C1 segment of cervical spinal cord (tissue), 14 donors: ENCODE measurements around the gene PARD3B.

ENCODE experiments used
- DNase-seq, 14 donors: peaks; one replicate each; lab custom pipeline; 2025; lab: John Stamatoyannopoulos, UW

Gene PARD3B

DNA sequence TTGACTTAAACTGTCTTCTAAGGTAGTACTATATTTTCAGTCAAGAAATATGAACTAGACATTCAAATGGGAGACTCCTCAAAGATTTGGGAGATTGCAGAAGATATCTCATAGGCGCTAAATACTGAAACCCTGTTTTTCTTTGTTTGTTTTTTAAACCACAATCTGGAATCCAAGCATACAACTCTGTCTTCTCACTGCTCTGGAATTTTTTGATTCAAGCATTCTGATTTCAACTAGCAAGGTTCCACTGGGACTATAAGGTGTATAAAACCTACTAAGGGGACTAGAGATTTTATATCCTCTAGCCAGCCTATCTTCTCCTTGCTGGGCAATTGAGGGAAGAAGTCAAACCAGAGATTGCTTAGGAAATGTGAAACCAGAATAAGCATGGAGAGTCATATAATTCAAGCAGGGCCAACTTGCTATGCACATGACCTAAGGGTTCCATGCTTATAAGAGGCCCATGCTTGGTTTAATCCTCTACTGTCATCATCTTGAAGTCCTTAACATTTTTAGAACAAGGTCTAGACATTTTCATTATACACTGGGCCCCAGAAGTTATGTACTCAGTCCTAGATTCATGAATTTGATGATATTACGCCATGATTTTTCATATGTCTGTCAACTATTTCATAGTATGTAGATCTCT, 405.5 kb downstream of the PARD3B start:
- no peak for DNase-seq

DNA sequence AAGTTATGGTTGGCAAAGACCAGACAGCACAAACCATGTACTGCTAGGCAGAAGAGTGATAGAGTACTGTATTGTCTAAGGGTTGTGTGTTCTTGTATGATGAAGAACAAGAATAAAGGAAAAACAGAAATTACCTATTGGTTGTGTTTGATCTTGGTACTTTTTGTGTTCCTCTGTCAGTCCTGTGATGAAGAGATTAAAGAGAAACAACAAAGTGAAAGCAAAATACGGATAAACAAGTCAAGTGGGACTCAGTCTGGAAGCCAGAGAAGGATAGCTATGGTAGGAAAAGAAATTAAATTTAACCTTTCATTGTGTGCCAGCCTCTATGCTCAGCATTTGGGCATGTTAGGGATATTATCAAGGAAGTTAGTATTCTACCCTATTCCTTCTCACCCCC, 413.1 kb downstream of the PARD3B start:
- no peak for DNase-seq

DNA sequence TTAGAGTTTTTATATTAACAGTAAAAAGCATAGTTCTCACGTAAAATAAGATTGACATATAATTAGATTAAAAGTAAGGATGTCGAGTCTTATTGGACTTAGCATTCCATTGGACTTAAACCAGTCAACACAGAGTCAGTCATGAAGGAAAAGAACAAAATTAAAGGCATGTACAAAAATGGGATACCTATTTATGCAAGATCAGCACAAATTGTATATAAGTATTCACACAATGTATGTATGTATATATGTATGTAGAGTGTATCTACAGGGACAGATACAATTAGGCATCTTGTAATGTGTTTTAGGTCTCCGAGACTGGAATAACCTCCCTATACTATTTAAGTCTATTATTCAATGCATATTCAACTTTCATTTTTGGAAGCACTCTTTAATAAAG, 419.1 kb downstream of the PARD3B start:
- DNase-seq = no peak

DNA sequence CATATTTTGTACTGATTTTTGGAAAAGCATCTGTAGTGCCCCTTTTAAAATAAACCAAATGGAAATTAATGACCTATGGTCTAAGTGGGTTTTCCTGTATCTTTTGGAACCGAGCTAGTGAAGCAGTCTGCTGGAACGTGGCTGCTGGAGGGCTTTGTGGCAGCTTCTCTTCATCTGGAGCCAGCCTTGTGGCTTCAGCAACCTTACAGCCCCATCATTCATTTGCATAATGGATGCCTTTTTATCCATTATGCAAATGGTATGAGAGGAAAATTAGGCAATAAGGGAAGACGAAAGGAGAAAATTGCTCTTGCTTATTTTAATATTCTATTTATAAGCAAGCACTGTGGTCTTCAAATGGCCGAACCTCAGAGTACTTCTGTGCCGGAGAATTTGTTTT, 421.0 kb downstream of the PARD3B start:
- DNase-seq = no peak

DNA sequence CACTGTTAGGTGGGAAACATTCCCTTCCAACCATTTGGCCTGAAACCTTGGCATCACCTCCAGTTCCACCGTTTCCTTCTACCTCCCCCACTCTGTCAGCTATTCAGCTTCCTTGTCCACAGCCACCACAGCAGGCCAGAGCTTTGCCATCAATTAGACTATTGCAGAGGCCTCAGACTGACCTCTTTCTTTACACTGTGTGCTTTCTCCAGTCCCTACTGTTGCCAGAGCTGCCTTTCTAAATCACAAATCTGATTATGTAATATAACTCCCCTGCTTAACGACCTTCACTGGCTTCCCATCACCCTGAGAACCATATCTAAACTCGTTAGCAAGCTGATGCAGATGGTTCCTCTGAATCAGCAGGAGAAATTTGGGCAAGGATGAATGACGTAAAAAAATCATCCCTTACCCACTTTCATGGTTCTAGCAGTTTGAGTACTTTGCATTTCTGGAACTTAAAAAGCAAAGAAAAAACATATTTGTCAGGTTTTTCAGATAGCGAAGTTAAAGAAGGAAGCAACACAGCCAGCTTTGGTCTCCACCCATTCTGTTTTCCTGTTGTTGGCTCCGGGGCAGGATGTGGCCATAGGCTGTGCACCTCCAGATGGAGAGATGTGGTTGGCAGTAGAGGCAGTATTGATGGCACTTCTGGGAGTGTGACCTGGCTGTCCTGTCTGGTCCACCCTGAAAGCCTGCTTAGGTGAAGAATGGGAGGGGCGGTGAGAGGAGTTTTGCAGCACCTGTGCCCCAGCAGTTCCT, 422.1 kb downstream of the PARD3B start:
- peak in 1 of 14 donors; percentile 9 for DNase-seq

DNA sequence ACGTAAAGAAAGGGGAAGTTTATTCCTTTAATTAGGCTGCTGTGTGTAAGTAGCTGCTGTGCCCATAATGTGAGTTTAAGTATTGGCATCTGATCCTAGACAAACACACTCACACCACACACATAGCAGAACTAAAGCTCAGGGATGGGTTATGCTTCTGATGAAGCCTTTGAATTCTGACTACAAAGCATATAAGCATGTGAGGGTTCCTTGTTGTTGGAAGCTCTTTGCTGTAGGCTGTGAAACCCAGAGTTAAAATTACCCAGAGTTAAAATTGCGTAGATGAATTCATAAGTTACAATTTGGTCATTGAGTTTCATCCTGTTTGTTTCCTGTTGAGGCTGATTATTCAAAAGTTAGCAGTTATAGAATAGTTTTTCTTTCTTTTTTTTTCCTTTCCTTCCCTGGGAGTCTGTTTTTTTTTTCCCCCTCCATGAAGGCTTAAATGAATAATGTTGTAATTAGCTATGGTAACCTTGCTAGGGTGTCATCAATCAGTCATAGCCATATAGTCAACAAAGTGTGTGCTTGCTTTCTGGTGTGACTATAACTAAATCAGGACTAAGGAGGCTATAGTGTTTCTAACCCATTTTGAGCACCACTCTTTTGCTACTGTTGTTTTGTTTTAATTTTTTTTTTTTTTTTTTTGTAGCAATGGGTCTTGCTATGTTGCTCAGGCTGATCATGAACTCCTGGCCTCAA, 426.1 kb downstream of the PARD3B start:
- DNase-seq = no peak

DNA sequence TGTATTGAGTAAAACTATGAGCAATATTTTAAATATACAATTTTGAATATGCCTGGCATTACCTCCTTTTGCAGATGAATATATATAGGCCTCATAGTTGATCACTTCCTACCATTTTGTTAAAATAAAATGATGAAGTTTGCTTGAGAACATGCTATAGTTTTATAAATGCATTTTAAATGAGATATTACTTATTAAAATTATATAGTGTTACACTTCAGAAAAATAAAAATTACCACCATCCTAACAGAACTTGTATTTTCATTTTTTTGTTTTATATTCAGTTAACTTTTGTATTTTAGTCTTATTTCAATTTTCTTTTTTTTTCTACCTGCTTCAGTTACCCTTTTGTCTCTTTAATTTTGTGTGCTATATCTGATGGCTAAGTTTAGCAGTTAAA, 426.9 kb downstream of the PARD3B start:
- no peak for DNase-seq

DNA sequence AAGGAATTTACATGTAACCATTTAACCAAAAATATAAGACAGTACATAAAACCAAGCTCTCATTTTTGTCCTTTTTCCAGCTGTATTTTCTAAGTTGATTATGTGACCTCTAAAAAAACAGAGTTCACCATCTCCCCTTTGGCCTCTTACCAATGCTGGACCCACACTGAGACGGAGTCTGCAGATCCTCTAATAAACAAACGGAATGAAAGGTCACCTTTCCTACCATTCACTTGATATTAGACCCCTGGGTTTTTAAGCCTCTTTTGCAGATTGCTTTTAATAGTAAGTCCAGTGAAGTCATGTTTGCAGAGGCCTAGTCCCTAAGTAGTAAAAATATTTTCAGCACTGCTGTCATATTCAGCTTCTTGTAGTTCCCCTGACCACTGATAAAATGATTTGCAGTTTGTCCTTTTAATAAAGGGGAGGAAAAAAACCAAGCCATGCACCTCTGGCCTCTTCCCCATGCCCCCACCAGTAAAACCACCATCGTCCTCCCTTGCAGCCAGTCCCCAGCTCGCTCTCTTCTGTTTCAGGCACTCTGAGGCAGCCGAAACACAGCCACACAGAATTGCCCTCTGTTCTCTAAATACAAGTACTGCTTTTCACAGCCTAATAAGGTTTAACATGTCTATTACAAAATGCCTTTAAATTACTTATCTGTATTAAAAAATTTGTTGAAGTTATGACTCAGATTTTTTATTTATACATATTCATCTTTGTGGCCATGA, 427.5 kb downstream of the PARD3B start:
- DNase-seq = peak in 6 of 14 donors; percentile 0 to 30 (median 10)

DNA sequence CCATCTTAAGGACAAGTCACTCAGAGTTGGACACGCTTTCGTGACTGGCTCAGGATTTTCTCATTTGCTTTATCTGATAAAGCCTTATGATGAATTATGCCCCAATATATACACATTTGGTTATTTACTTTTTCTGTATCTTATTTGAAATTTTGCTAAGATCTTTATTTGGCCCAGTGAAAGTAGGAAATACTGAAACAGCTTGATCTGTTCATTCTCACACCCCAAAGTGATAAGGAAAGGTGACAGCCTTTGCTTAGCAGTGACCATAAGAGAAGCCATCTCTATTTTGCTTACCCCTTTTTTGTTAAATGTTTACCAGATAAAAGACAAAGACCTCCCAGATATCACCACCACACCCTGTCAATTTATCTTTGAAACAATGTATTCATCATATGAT, 428.3 kb downstream of the PARD3B start:
- no peak for DNase-seq

DNA sequence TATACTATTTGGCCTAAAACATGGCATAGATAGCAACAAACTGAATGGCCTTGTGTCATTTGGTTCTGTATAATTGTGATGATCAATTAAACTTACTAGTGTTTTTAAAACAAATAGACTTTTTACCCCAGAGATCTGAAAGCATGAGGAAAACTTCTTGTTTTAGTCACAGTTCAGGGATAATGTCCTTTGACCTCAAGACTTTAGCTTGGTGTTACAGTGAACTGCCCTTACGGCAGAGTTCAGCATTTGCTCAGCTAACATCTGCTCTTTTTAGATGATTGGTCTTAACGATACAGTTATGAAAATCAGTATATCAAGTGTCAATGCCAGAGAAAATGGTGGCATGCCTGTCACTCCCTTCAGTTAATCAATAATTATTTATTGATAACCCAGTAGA, 429.2 kb downstream of the PARD3B start:
- DNase-seq = no peak

DNA sequence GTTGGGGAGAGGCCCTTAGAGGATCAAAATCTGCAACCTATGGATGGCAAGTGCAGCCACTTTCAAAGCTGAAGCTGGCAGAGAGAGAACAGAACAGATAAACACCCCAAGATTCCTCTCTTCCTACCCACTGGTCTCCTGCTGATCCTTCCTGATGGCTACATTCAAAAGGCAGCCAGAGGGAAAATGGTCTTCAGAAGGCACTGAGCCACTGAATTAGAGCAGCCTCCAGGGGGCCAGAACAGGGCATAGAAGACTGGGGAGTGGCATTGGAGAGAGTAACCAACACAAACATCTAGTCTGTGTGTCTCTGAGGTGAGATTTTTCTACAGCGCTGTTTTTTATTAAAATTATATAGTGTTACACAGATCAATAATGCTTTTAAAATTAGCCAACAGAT, 432.6 kb downstream of the PARD3B start:
- DNase-seq = no peak

DNA sequence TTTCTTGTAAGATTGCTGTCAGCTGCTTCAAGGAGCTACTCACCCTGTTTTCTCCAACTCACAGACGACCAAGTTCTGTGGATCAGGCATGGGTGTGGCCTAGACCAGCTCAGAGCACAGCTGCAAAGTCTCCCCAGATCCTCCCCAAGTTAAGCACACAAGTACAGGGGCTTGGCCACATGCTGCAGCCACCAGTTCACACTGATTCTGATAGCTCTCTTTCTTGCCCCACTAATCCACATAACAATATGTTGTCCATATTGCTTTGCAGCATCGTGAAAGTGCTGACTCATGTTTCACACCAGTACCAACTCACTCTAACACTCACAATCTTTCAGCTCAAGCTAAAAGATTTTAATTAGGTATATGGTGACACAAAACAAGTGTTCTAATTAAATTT, 437.0 kb downstream of the PARD3B start:
- DNase-seq = no peak

DNA sequence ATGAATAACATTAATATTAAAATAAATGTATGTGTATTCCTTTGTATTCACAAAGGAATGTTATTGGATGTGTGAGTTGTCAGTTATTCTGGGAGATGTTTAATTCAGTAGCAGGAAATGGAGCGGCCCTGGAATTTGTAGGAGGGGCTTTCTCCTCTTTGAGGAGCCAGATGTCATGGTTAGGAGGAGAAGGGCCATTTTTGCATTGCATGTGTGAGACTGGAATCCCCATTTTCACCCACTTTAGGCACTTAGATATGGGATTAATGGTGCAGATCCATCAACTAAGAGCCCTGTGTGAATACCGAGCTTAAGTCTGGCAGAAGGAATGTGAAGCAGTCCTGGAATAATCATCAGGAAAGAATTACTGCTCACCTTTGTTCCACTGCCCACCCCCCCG, 439.2 kb downstream of the PARD3B start:
- no peak for DNase-seq

DNA sequence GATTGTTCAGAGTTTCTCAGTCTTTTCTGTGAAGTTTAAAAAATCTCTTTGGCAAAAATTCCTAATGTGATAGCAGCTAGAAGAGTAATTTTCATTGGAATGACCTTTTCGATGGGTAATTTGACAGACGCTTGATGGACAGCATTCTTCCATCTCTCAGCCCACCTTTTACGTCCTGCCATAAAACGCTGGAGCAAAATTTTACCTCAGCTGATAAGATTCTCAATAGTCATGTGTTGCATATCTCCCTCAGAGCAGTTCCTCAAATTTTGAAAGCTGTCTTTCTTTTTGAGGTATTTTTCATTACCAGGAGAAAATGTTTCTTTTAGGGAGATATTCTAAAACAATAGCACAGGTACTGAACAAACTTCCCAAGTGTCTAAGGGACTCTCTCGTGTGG, 441.4 kb downstream of the PARD3B start:
- no peak for DNase-seq

DNA sequence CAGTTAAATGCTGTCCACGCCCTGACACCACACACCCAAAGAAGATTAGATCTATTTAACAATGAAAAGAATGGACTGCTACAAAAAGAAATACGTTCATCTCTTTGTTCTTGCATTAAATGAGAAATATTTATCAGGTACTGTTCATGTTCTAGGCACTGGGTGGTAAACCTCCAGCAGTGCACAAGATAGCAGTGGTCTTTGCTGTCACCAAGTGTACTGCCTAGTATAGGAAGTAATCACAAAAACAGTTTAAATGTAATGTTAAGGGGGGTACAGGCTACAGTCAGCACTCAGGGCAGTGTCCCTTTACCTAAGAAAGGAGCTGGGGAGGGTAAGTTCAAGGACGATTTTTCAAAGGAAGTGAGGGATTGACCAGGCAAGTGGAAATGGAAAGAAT, 443.6 kb downstream of the PARD3B start:
- no peak for DNase-seq

DNA sequence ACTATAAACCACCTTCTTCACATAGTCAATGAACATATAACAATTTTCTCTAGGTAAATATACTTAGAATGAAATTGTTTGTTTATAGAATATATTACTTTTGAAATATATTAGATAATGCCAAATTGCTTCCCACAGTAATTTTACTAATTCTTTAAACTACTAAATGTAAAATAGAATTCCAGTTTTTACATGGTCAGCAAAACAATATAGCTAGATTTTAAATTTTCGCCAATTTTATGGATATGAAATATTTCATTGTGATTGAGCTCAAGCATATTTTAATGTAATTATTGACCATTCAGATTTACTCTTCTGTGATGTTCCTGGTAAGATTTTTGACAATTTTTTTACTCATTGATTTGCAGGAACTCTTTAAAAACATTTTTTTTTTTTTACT, 444.6 kb downstream of the PARD3B start:
- no peak for DNase-seq

DNA sequence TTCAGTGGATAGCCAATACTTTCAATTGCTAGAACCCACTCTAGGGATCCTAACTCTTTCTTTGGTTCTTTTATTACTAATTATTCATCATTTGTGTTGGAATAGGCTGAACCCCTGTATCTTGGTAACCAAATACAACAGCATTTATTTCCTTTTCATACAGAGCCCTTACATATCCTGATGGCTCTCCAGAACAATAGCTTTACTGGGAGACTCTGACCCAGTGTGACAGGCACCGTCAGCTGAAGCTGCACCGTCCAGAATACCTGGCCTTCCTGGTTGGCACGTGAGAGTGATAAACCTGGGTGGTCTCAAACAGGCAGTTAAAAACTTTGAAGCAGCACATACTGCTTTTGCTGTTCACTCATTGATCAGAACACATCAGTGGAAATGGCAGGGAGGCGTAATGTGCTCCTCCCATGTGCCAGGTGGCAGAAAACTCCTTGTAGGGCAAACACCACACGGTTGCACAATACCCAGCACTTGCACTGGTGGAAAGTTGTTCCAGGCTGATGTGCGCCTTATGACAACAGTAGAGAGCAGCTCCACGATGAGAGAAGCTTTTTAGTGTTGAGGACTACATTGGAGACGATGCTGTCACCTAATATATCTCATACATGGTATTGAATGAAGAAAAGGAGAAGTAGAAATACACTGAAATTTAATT, 456.2 kb downstream of the PARD3B start:
- DNase-seq = no peak

DNA sequence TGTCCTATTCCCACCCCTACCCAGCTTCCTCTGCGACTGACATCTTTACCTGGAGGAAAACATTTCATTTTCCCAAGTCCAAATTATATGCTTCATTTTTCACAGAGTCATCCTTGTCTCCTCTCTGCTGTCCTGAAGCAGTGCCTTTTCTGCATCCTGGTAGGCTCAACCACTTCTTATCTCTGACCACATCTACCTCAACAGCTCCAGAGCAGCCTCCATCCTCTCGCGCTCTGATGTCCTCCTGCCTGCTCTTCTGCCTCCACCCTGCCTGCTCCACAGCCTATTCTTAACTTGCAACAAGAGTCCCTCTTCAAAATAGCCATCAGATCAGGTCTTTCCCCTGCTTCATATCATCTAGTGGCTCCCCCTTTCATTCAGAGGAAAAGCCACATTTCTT, 457.1 kb downstream of the PARD3B start:
- DNase-seq = no peak

DNA sequence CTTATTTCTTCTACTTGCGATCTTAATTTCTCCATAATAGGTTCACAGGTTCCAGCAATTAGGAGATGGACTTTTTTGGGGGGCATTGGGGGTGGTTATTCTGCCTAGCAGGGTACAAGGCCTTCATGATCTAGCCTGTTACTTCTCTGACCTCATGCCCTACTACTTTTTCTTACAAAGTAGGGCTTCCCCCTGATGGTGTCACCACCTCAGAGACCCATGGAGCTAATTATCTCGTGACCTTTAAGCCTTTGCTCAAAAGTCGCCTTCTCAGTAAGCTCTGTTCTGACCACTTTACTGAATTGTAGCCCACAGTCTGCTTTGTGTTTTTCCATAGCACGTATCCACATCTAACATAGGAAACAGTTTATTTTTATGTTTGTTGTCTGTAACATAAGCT, 458.0 kb downstream of the PARD3B start:
- DNase-seq = no peak

DNA sequence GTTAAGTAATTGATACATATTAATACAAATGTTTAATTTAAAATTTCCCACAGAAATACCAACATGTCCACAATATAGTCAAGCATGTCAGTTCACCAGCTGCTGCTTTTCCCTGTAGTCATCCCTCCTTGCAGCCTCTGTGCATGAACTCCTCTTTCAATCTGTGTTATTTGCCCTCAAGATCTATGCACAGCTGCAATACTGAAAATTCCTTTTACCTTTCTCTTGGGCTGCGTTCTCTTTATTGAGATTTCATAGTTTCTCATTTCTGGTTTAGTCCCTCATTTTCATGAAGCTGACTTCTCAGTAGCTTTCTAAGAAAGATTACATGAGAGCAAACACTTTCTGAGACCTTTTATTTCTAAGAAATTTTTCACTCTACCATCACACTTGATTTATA, 464.9 kb downstream of the PARD3B start:
- no peak for DNase-seq

DNA sequence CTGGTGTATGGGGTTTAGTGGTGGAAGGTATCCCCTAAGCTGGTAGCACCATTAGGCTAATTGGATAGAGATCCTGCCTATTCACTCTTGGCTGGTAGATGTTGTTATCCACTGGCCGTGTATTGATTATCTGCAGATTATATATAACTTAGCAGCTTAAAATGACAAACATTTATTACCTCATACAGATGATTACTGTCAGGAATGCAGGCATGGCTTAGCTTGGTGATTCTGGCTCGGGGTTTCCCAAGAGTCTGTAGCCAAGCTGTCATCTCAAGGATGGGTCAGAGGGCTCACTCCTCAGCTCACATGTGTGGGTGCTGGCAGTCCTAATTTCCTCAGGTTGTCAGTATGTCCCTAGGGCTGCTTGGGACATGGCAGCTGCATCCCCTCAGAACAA, 465.8 kb downstream of the PARD3B start:
- no peak for DNase-seq

DNA sequence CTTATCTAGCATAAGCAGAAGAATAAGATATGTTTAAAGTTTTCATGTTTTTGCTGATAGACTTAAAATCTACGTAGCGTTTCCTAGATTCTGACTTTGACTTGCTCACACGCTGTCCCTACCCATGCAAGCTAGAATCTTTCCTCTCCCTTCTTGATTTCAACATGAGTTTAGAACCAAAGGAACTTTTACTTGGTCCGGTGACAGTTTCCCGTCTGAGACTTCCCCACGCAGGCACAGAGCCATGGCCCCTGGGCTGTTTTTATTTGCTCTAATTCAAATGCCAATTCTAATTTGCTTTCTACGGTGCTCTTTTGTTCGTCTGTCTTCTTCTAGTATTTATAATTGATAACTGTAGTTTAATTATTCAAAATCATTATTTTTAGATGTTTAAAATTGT, 467.7 kb downstream of the PARD3B start:
- peak in 1 of 14 donors; percentile 38 for DNase-seq
